ENCODE data around the gene RUNX1.

RUNX1 gene

DNA sequence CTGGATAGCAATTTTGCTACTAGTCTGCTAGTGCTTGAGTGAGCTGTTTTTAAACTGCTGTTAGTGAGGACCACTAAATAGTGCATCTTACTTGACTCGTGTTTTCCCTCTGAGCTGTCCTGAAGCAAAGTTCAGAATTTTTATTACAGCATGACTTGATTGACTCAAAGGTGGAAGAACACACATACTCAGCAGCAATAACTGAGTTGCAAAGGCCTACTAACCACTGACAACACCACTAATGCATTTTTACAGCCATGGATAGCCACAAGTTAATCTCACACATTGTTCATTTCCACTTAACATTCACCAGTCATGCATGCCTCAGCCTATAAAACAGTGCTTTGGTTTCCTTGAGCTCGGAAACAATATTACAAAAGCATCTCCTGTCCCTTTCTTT is 148.7 kb downstream of the RUNX1 start:
- H3K27me3 ChIP-seq (ENCODE audit: control insufficient read depth in 5 of 5, insufficient read depth in 4 of 5, low read length in 5 of 5), result peaks cover 0 to 3% (median 0%) of the 10 kb centered on the region in 5 donors
- H3K27ac ChIP-seq (ENCODE audit: low read depth, low read length), result no peak overlapping the region

GRCh38 chr21:34899760-34900159 is 149.3 kb downstream of the RUNX1 start:
- H3K4me1 ChIP-seq (ENCODE audit: control insufficient read depth in 5 of 5, insufficient read depth in 5 of 5, low read length in 5 of 5), result no peaks in the 10 kb centered on the region
- H3K27me3 ChIP-seq (ENCODE audit: control insufficient read depth in 5 of 5, insufficient read depth in 4 of 5, low read length in 5 of 5), result peaks cover 0 to 3% (median 0%) of the 10 kb centered on the region in 5 donors
- no peak overlapping the region for H3K9ac ChIP-seq (ENCODE audit: low read length in 5 of 5)
- H3K9me3 ChIP-seq (ENCODE audit: control insufficient read depth in 5 of 5, low read length in 5 of 5), result peaks cover 0 to 18% (median 15%) of the 10 kb centered on the region in 5 donors
- H3K4me3 ChIP-seq (ENCODE audit: low read depth in 1 of 5, low read length in 5 of 5), result no peak overlapping the region
- H3K36me3 ChIP-seq (ENCODE audit: control insufficient read depth in 5 of 5, insufficient read depth in 5 of 5, low read length in 5 of 5), result no peaks in the 10 kb centered on the region
- H3K27ac ChIP-seq (ENCODE audit: low read depth, low read length), result no peak overlapping the region

More for the DNA sequence above, 148.7 kb downstream of the RUNX1 start:
- Histone ChIP-seq H3K36me3 (ENCODE audit: control insufficient read depth in 5 of 5, insufficient read depth in 5 of 5, low read length in 5 of 5) (no peaks in the 10 kb centered on the region), H3K4me3 (ENCODE audit: low read depth in 1 of 5, low read length in 5 of 5) (no peak overlapping the region), H3K9ac (ENCODE audit: low read length in 5 of 5) (no peak overlapping the region), H3K9me3 (ENCODE audit: control insufficient read depth in 5 of 5, low read length in 5 of 5) (peaks cover 0 to 18% (median 15%) of the 10 kb centered on the region in 5 donors), H3K4me1 (ENCODE audit: control insufficient read depth in 5 of 5, insufficient read depth in 5 of 5, low read length in 5 of 5) (no peaks in the 10 kb centered on the region)

GRCh38 chr21:34899302-34899701 is 149.8 kb downstream of the RUNX1 start:
- H3K9ac ChIP-seq (ENCODE audit: low read length in 5 of 5), result no peak overlapping the region
- peaks cover 0 to 18% (median 15%) of the 10 kb centered on the region in 5 donors for H3K9me3 ChIP-seq (ENCODE audit: control insufficient read depth in 5 of 5, low read length in 5 of 5)

DNA sequence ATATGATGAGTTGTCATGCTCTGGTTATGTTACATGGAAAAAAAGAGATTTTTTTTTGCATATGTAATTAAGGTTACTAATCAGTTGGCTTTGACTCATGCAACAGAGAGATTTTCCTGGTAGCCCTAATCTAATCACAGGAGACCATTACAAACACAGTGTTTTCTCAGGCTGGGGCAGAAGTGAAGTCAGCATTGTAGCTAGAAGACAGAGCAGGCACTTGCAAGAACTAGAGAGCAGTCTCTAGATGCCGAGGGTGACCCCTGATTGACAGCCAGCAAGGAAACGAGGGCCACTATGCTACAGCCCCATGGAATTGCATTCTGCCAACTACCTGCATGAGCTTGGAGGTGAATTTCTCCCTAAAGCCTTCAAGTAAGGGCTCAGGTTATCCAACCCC is 151.3 kb downstream of the RUNX1 start:
- H3K27ac ChIP-seq (ENCODE audit: low read depth, low read length), result no peak overlapping the region
- H3K9ac ChIP-seq (ENCODE audit: low read length in 5 of 5), result no peak overlapping the region
- H3K4me3 ChIP-seq (ENCODE audit: low read depth in 1 of 5, low read length in 5 of 5), result peak overlapping the region in 1 of 5 donors; percentile 4
- no peaks in the 10 kb centered on the region for H3K4me1 ChIP-seq (ENCODE audit: control insufficient read depth in 5 of 5, insufficient read depth in 5 of 5, low read length in 5 of 5)
- peaks cover 0 to 18% (median 15%) of the 10 kb centered on the region in 5 donors for H3K9me3 ChIP-seq (ENCODE audit: control insufficient read depth in 5 of 5, low read length in 5 of 5)
- H3K27me3 ChIP-seq (ENCODE audit: control insufficient read depth in 5 of 5, insufficient read depth in 4 of 5, low read length in 5 of 5), result peaks cover 0 to 4% (median 0%) of the 10 kb centered on the region in 5 donors
- no peaks in the 10 kb centered on the region for H3K36me3 ChIP-seq (ENCODE audit: control insufficient read depth in 5 of 5, insufficient read depth in 5 of 5, low read length in 5 of 5)

More at GRCh38 chr21:34899302-34899701, 149.8 kb downstream of the RUNX1 start:
- Histone ChIP-seq H3K27ac (ENCODE audit: low read depth, low read length) (no peak overlapping the region), H3K36me3 (ENCODE audit: control insufficient read depth in 5 of 5, insufficient read depth in 5 of 5, low read length in 5 of 5) (no peaks in the 10 kb centered on the region), H3K27me3 (ENCODE audit: control insufficient read depth in 5 of 5, insufficient read depth in 4 of 5, low read length in 5 of 5) (peaks cover 0 to 3% (median 0%) of the 10 kb centered on the region in 5 donors), H3K4me3 (ENCODE audit: low read depth in 1 of 5, low read length in 5 of 5) (no peak overlapping the region), H3K4me1 (ENCODE audit: control insufficient read depth in 5 of 5, insufficient read depth in 5 of 5, low read length in 5 of 5) (no peaks in the 10 kb centered on the region)

- Histone ChIP-seq H3K27me3 (ENCODE audit: control insufficient read depth in 5 of 5, insufficient read depth in 4 of 5, low read length in 5 of 5) (peaks cover 0 to 18% (median 8%) of the 10 kb centered on the region in 5 donors), H3K4me3 (ENCODE audit: low read depth in 1 of 5, low read length in 5 of 5) (no peak overlapping the region), H3K36me3 (ENCODE audit: control insufficient read depth in 5 of 5, insufficient read depth in 5 of 5, low read length in 5 of 5) (no peaks in the 10 kb centered on the region), H3K9me3 (ENCODE audit: control insufficient read depth in 5 of 5, low read length in 5 of 5) (peaks cover 0 to 18% (median 15%) of the 10 kb centered on the region in 5 donors), H3K9ac (ENCODE audit: low read length in 5 of 5) (no peak overlapping the region), H3K27ac (ENCODE audit: low read depth, low read length) (no peak overlapping the region), H3K4me1 (ENCODE audit: control insufficient read depth in 5 of 5, insufficient read depth in 5 of 5, low read length in 5 of 5) (peaks cover 0 to 14% (median 11%) of the 10 kb centered on the region in 5 donors)
Observed at GRCh38 chr21:34894401-34894800, 154.7 kb downstream of the RUNX1 start.

DNA sequence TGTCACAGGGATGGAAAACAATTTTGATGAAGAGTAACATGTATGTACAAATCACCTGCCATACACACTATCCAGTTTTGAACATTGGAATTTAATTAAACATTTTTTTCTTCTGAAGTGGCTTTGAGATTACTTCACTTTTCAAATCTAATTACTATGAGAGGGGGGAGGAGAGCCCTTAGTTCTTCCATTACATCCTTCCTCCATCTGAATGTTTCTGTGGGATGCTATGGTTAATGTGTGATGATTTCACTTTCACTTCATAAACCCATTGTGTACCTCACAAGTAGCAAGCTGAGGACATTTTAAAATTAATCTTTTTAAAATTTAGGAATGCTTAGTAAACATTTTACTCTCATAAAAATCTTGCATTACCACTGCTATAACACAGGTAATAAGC is 156.9 kb downstream of the RUNX1 start:
- H3K27ac ChIP-seq (ENCODE audit: low read depth, low read length), result no peak overlapping the region
- H3K4me1 ChIP-seq (ENCODE audit: control insufficient read depth in 5 of 5, insufficient read depth in 5 of 5, low read length in 5 of 5), result peaks cover 1 to 30% (median 18%) of the 10 kb centered on the region in 5 donors
- peaks cover 0 to 4% (median 1%) of the 10 kb centered on the region in 5 donors for H3K9me3 ChIP-seq (ENCODE audit: control insufficient read depth in 5 of 5, low read length in 5 of 5)
- H3K36me3 ChIP-seq (ENCODE audit: control insufficient read depth in 5 of 5, insufficient read depth in 5 of 5, low read length in 5 of 5), result no peaks in the 10 kb centered on the region
- no peak overlapping the region for H3K9ac ChIP-seq (ENCODE audit: low read length in 5 of 5)
- H3K4me3 ChIP-seq (ENCODE audit: low read depth in 1 of 5, low read length in 5 of 5), result no peak overlapping the region
- H3K27me3 ChIP-seq (ENCODE audit: control insufficient read depth in 5 of 5, insufficient read depth in 4 of 5, low read length in 5 of 5), result peaks cover 0 to 17% (median 8%) of the 10 kb centered on the region in 5 donors

DNA sequence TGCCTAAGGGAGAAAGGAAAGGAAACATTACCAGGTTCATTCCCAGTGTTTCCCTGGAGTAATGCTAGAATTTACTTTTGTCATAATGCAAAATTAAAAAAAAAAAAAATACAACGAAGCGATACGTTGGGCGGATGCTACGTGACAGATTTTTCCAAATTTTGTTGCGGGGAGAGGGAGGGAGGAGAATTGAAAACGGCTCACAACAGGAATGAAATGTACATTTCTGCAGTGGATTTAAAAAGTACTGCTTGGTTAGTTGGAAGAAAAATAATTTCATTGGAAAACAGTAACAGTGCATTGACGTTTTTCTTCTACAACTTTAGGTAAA is 157.5 kb downstream of the RUNX1 start:
- Histone ChIP-seq H3K27me3 (ENCODE audit: control insufficient read depth in 5 of 5, insufficient read depth in 4 of 5, low read length in 5 of 5) (peaks cover 0 to 17% (median 8%) of the 10 kb centered on the region in 5 donors), H3K4me3 (ENCODE audit: low read depth in 1 of 5, low read length in 5 of 5) (peak overlapping the region; percentile 56 to 91 (median 83)), H3K9ac (ENCODE audit: low read length in 5 of 5) (peak overlapping the region in 1 of 5 donors; percentile 89), H3K9me3 (ENCODE audit: control insufficient read depth in 5 of 5, low read length in 5 of 5) (no peaks in the 10 kb centered on the region), H3K36me3 (ENCODE audit: control insufficient read depth in 5 of 5, insufficient read depth in 5 of 5, low read length in 5 of 5) (no peaks in the 10 kb centered on the region), H3K4me1 (ENCODE audit: control insufficient read depth in 5 of 5, insufficient read depth in 5 of 5, low read length in 5 of 5) (peaks cover 1 to 30% (median 18%) of the 10 kb centered on the region in 5 donors), H3K27ac (ENCODE audit: low read depth, low read length) (peak overlapping the region; percentile 97)

DNA sequence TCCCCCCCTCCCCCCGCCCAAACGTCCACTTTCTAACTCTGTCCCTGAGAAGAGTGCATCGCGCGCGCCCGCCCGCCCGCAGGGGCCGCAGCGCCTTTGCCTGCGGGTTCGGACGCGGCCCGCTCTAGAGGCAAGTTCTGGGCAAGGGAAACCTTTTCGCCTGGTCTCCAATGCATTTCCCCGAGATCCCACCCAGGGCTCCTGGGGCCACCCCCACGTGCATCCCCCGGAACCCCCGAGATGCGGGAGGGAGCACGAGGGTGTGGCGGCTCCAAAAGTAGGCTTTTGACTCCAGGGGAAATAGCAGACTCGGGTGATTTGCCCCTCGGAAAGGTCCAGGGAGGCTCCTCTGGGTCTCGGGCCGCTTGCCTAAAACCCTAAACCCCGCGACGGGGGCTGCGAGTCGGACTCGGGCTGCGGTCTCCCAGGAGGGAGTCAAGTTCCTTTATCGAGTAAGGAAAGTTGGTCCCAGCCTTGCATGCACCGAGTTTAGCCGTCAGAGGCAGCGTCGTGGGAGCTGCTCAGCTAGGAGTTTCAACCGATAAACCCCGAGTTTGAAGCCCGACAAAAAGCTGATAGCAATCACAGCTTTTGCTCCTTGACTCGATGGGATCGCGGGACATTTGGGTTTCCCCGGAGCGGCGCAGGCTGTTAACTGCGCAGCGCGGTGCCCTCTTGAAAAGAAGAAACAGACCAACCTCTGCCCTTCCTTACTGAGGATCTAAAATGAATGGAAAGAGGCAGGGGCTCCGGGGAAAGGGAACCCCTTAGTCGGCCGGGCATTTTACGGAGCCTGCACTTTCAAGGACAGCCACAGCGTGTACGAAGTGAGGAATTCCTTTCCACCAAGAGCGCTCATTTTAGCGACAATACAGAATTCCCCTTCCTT is 158.1 kb downstream of the RUNX1 start:
- peak overlapping the region in 4 of 5 donors; percentile 58 to 94 (median 89) for H3K9ac ChIP-seq (ENCODE audit: low read length in 5 of 5)
- no peaks in the 10 kb centered on the region for H3K9me3 ChIP-seq (ENCODE audit: control insufficient read depth in 5 of 5, low read length in 5 of 5)
- H3K4me3 ChIP-seq (ENCODE audit: low read depth in 1 of 5, low read length in 5 of 5), result peak overlapping the region; percentile 56 to 91 (median 83)
- peaks cover 1 to 30% (median 18%) of the 10 kb centered on the region in 5 donors for H3K4me1 ChIP-seq (ENCODE audit: control insufficient read depth in 5 of 5, insufficient read depth in 5 of 5, low read length in 5 of 5)
- H3K27me3 ChIP-seq (ENCODE audit: control insufficient read depth in 5 of 5, insufficient read depth in 4 of 5, low read length in 5 of 5), result peaks cover 0 to 18% (median 9%) of the 10 kb centered on the region in 5 donors
- peak overlapping the region; percentile 97 for H3K27ac ChIP-seq (ENCODE audit: low read depth, low read length)
- H3K36me3 ChIP-seq (ENCODE audit: control insufficient read depth in 5 of 5, insufficient read depth in 5 of 5, low read length in 5 of 5), result no peaks in the 10 kb centered on the region

GRCh38 chr21:34890470-34890723 is 158.7 kb downstream of the RUNX1 start:
- H3K27ac ChIP-seq (ENCODE audit: low read depth, low read length), result peak overlapping the region; percentile 97
- no peaks in the 10 kb centered on the region for H3K9me3 ChIP-seq (ENCODE audit: control insufficient read depth in 5 of 5, low read length in 5 of 5)
- H3K4me1 ChIP-seq (ENCODE audit: control insufficient read depth in 5 of 5, insufficient read depth in 5 of 5, low read length in 5 of 5), result peaks cover 1 to 30% (median 18%) of the 10 kb centered on the region in 5 donors
- H3K36me3 ChIP-seq (ENCODE audit: control insufficient read depth in 5 of 5, insufficient read depth in 5 of 5, low read length in 5 of 5), result no peaks in the 10 kb centered on the region
- H3K27me3 ChIP-seq (ENCODE audit: control insufficient read depth in 5 of 5, insufficient read depth in 4 of 5, low read length in 5 of 5), result peaks cover 0 to 18% (median 12%) of the 10 kb centered on the region in 5 donors
- peak overlapping the region in 4 of 5 donors; percentile 82 to 91 (median 86) for H3K4me3 ChIP-seq (ENCODE audit: low read depth in 1 of 5, low read length in 5 of 5)
- peak overlapping the region in 3 of 5 donors; percentile 89 to 94 (median 89) for H3K9ac ChIP-seq (ENCODE audit: low read length in 5 of 5)

Data from subcutaneous abdominal adipose tissue (tissue), 5 donors.